Spleen (tissue), 11 donors: ENCODE measurements around the gene RBM10. TPM values are rescaled to one million over a fixed set of nuclear protein-coding genes. Genes with fewer than 3 reads are reported as not detected.
A peak's percentile ranks its signal among the peaks of the same experiment; 100 is the strongest.

Experiments used
- DNase-seq: peaks from one replicate; pipeline ENCODE4 v3.0.0-alpha.2; 2020
- H3K27ac ChIP-seq, 8 donors: fragments of 200-600 bp; sonication (generic) in 7 of 8; 1 replicate in 4 of 8; 2 replicates in 4 of 8; pipeline versions ENCODE4 v1.5.0 to v1.8.0; 2016 to 2021; ENCODE audit warnings: inconsistent platforms in 4 of 8, mild to moderate bottlenecking in 4 of 8, moderate library complexity in 1 of 8
- H3K27me3 ChIP-seq, 7 donors: fragments of 200-600 bp; sonication (generic) in 6 of 7; replicated peaks in 1 of 7; 1 replicate in 4 of 7; 2 replicates in 3 of 7; pipeline versions ENCODE4 v1.5.0 to v1.8.0; 2016 to 2021; ENCODE audit warnings: inconsistent platforms in 3 of 7, mild to moderate bottlenecking in 1 of 7
- H3K36me3 ChIP-seq, 6 donors: fragments of 200-600 bp; sonication (generic) in 5 of 6; 1 replicate in 4 of 6; 2 replicates in 2 of 6; pipeline versions ENCODE4 v1.5.0 to v1.8.0; 2016 to 2021; ENCODE audit warnings: inconsistent platforms in 2 of 6
- H3K4me1 ChIP-seq, 6 donors: fragments of 200-600 bp; sonication (generic) in 5 of 6; 1 replicate in 3 of 6; 2 replicates in 3 of 6; pipeline versions ENCODE4 v1.5.0 to v1.8.0; 2016 to 2021; ENCODE audit warnings: inconsistent platforms in 3 of 6
- H3K4me3 ChIP-seq, 8 donors: fragments of 200-600 bp; sonication (generic) in 7 of 8; 1 replicate in 4 of 8; 2 replicates in 4 of 8; pipeline versions ENCODE4 v1.5.0 to v1.8.0; 2016 to 2021; ENCODE audit warnings: inconsistent platforms in 4 of 8, mild to moderate bottlenecking in 4 of 8, moderate library complexity in 2 of 8
- H3K9me3 ChIP-seq, 8 donors: fragments of 200-600 bp; sonication (generic) in 7 of 8; 1 replicate in 4 of 8; 2 replicates in 4 of 8; pipeline versions ENCODE4 v1.5.0 to v1.8.0; 2016 to 2021; ENCODE audit warnings: inconsistent platforms in 4 of 8
- CTCF ChIP-seq, 11 experiments: fragments of 200-600 bp in 7 of 11; fragments of 450-650 bp in 4 of 11; sonication (generic) in 4 of 11; IDR thresholded peaks in 8 of 11; conservative IDR thresholded peaks in 3 of 11; 1 replicate in 7 of 11; 2 replicates in 4 of 11; pipeline versions ENCODE4 v1.4.0 to v1.8.0; 2016 to 2021; ENCODE audit warnings: antibody characterized with exemption in 11 of 11, inconsistent platforms in 4 of 11, mild to moderate bottlenecking in 1 of 11
- POLR2A ChIP-seq, 3 donors: fragments of 450-650 bp; IDR thresholded peaks; one replicate each; pipeline ENCODE4 v1.5.1; 2017; ENCODE audit warnings: antibody characterized with exemption in 3 of 3, mild to moderate bottlenecking in 1 of 3
- POLR2AphosphoS5 ChIP-seq, 3 donors: sonication (generic); formaldehyde crosslinking; IDR thresholded peaks; one replicate each; pipeline ENCODE4 v1.5.1; 2017; ENCODE audit warnings: antibody characterized with exemption in 3 of 3
- WGBS, 5 donors: extraction: QIAGEN DNeasy Blood & Tissue Kit in 3 of 5; methylation state at CpG; one replicate each; pipeline versions ENCODE4 v1.1.5 to v1.1.7; 2013 to 2018; 5-methylcytosine and 5-hydroxymethylcytosine counted together
- intact Hi-C: fragments of 100-400 bp; cut with DNase I; formaldehyde crosslinking; loops from one replicate; pipeline ENCODE4 v1.15.0; 2023; ENCODE audit warnings: low total_unique reads
- polyA plus RNA-seq, 3 donors: library from polyadenylated mRNA; stranded (reverse); fragments of 200-250 nt; gene quantifications; one replicate each; pipeline ENCODE4 v1.2.1, GENCODE V29; 2013
- total RNA-seq, 7 donors: library from RNA; depleted of rRNA in 3 of 7; stranded (reverse); fragments of >200 nt in 3 of 7; fragmentation: NEBNext Ultra II Directional in 4 of 7; extraction: Animal tissue kit (Norgen Biotek cat#: 25700) in 4 of 7; gene quantifications; one replicate each; pipeline versions ENCODE4 v1.1.0 to v1.2.1, GENCODE V29; 2016 to 2021
- donor health status: healthy with polysubstance abuse.
- donor health status: DM: no; HTN: no; CAD: no; lungs with moderate emphysema.
- donor health status: DM: no; HTN: no; CAD: no.
- donor health status: Bipolar disorder and iron deficiency.
- donor health status: healthy.
- donor health status: DM: no; HTN: no; CAD: no.
- donor health status: DM: yes; HTN: yes; CAD: no.

Gene RBM10
- total and polyA plus RNA-seq, 10 donors, result 21.6 to 38.4 (median 29.7) TPM

- no peaks in the 10 kb centered on the region for H3K4me1 ChIP-seq
- intact Hi-C loops, result no loop called here
- H3K4me3 ChIP-seq, result no peak overlapping the region
- no peak for TF ChIP-seq CTCF (IDR thresholded peaks at IDR 0.05 in 8 of 11, conservative IDR thresholded peaks at IDR 0.05 in 3 of 11)
- no peak for TF ChIP-seq POLR2AphosphoS5 (IDR thresholded peaks at IDR 0.05)
- no peak for TF ChIP-seq POLR2A (IDR thresholded peaks at IDR 0.05)
- H3K27me3 ChIP-seq, result peaks cover 0 to 14% (median 0%) of the 10 kb centered on the region in 7 donors
- no peaks in the 10 kb centered on the region for H3K9me3 ChIP-seq
- peak; percentile 61 for DNase-seq
- H3K36me3 ChIP-seq, result peaks cover 0 to 100% (median 72%) of the 10 kb centered on the region in 6 donors
- 78 to 92% (median 87%) methylated on average over 9 to 18 of the region's 18 CpGs for WGBS, 5 donors
- no peak overlapping the region for H3K27ac ChIP-seq
Observed at GRCh38 chrX:47172971-47173792, 28.2 kb downstream of the RBM10 start.

GRCh38 chrX:47174376-47174775, 29.4 kb downstream of the RBM10 start:
- Histone ChIP-seq H3K36me3 (peaks cover 0 to 100% (median 79%) of the 10 kb centered on the region in 6 donors), H3K9me3 (no peaks in the 10 kb centered on the region), H3K27ac (no peak overlapping the region), H3K4me1 (no peaks in the 10 kb centered on the region), H3K4me3 (no peak overlapping the region), H3K27me3 (peaks cover 0 to 21% (median 0%) of the 10 kb centered on the region in 7 donors)
- 75 to 95% (median 87%) methylated on average over 7 to 12 of the region's 12 CpGs for WGBS, 5 donors
- no peak for DNase-seq
- no peak for TF ChIP-seq POLR2A (IDR thresholded peaks at IDR 0.05)
- TF ChIP-seq POLR2AphosphoS5 (IDR thresholded peaks at IDR 0.05), result no peak
- TF ChIP-seq CTCF (IDR thresholded peaks at IDR 0.05 in 8 of 11, conservative IDR thresholded peaks at IDR 0.05 in 3 of 11), result no peak
- intact Hi-C loops, result no loop called here

- WGBS, 5 donors, result 81 to 94% (median 88%) methylated on average over 19 to 23 of the region's 23 CpGs
- H3K4me3 ChIP-seq, result no peak overlapping the region
- peaks cover 0 to 21% (median 0%) of the 10 kb centered on the region in 7 donors for H3K27me3 ChIP-seq
- H3K27ac ChIP-seq, result no peak overlapping the region
- peaks cover 0 to 100% (median 79%) of the 10 kb centered on the region in 6 donors for H3K36me3 ChIP-seq
- H3K4me1 ChIP-seq, result no peaks in the 10 kb centered on the region
- TF ChIP-seq POLR2A (IDR thresholded peaks at IDR 0.05) (no peak), CTCF (IDR thresholded peaks at IDR 0.05 in 8 of 11, conservative IDR thresholded peaks at IDR 0.05 in 3 of 11) (no peak), POLR2AphosphoS5 (IDR thresholded peaks at IDR 0.05) (no peak)
- H3K9me3 ChIP-seq, result no peaks in the 10 kb centered on the region
- peak; percentile 54 for DNase-seq
- intact Hi-C loops, result no loop called here
Observed at GRCh38 chrX:47174846-47175587, 30.0 kb downstream of the RBM10 start.

- Histone ChIP-seq H3K27ac (no peak overlapping the region), H3K4me1 (no peaks in the 10 kb centered on the region), H3K4me3 (no peak overlapping the region), H3K36me3 (peaks cover 0 to 100% (median 78%) of the 10 kb centered on the region in 6 donors), H3K27me3 (peaks cover 0 to 21% (median 0%) of the 10 kb centered on the region in 7 donors), H3K9me3 (no peaks in the 10 kb centered on the region)
- intact Hi-C loops, result no loop called here
- 83 to 97% (median 91%) methylated on average over 7 to 12 of the region's 12 CpGs for WGBS, 5 donors
- DNase-seq, result peak; percentile 64
- TF ChIP-seq CTCF (IDR thresholded peaks at IDR 0.05 in 8 of 11, conservative IDR thresholded peaks at IDR 0.05 in 3 of 11) (no peak), POLR2AphosphoS5 (IDR thresholded peaks at IDR 0.05) (no peak), POLR2A (IDR thresholded peaks at IDR 0.05) (no peak)
Observed at GRCh38 chrX:47175588-47175980, 30.6 kb downstream of the RBM10 start.
